ENCODE results near the gene CRYBA1.

The CRYBA1 gene

GRCh38 chr17:29291163-29291752 lies 44.6 kb downstream of the CRYBA1 start:
- Histone ChIP-seq H3K36me3 (replicated peaks; ENCODE audit: insufficient read depth, low read length) (peaks cover 17% of the 10 kb centered on the region), H4K20me1 (ENCODE audit: insufficient read depth, low read length) (peaks cover 56% of the 10 kb centered on the region), H3K9ac (ENCODE audit: low read length) (peak overlapping the region; percentile 79; the same call in 1 of the 2 replicates), H3F3A (ENCODE audit: insufficient read depth, low read length) (peaks cover 30% of the 10 kb centered on the region), H3K79me2 (ENCODE audit: low read length) (peaks cover 74% of the 10 kb centered on the region), H2AFZ (ENCODE audit: low read length) (no peak overlapping the region), H3K27me3 (replicated peaks; ENCODE audit: insufficient read depth, low read length) (no peaks in the 10 kb centered on the region), H3K9me2 (replicated peaks; ENCODE audit: insufficient read depth, low read length) (no peaks in the 10 kb centered on the region), H3K27ac (ENCODE audit: low read length) (no peak overlapping the region), H3K4me1 (ENCODE audit: low read length) (peaks cover 11% of the 10 kb centered on the region; the same call in 1 of the 2 replicates), H3K4me3 (ENCODE audit: low read length) (peak overlapping the region; percentile 85), H3K9me3 (replicated peaks; ENCODE audit: insufficient read depth, low read length) (no peaks in the 10 kb centered on the region), H3K4me2 (ENCODE audit: low read depth, low read length) (peak overlapping the region; percentile 84)
- DNase-seq, result peak; percentile 73
- TF ChIP-seq CTCF (IDR thresholded peaks at IDR 0.05; ENCODE audit: low read length) (peak; percentile 68), EZH2phosphoT487 (IDR thresholded peaks at IDR 0.05; ENCODE audit: low read length) (no peak)

- no peak overlapping the region for H2AFZ ChIP-seq (ENCODE audit: low read length)
- H3K9me2 ChIP-seq (replicated peaks; ENCODE audit: insufficient read depth, low read length), result no peaks in the 10 kb centered on the region
- peak; percentile 50 for DNase-seq
- peak overlapping the region; percentile 92 for H3K9ac ChIP-seq (ENCODE audit: low read length)
- H3F3A ChIP-seq (ENCODE audit: insufficient read depth, low read length), result peaks cover 30% of the 10 kb centered on the region
- H3K4me3 ChIP-seq (ENCODE audit: low read length), result peak overlapping the region; percentile 90
- H3K79me2 ChIP-seq (ENCODE audit: low read length), result peaks cover 63% of the 10 kb centered on the region
- H4K20me1 ChIP-seq (ENCODE audit: insufficient read depth, low read length), result peaks cover 45% of the 10 kb centered on the region
- no peaks in the 10 kb centered on the region for H3K27me3 ChIP-seq (replicated peaks; ENCODE audit: insufficient read depth, low read length)
- peak overlapping the region; percentile 78; the same call in 1 of the 2 replicates for H3K27ac ChIP-seq (ENCODE audit: low read length)
- H3K9me3 ChIP-seq (replicated peaks; ENCODE audit: insufficient read depth, low read length), result no peaks in the 10 kb centered on the region
- H3K36me3 ChIP-seq (replicated peaks; ENCODE audit: insufficient read depth, low read length), result peaks cover 7% of the 10 kb centered on the region
- peaks cover 11% of the 10 kb centered on the region; the same call in 1 of the 2 replicates for H3K4me1 ChIP-seq (ENCODE audit: low read length)
- H3K4me2 ChIP-seq (ENCODE audit: low read depth, low read length), result peak overlapping the region; percentile 84
- no peak for TF ChIP-seq CTCF (IDR thresholded peaks at IDR 0.05; ENCODE audit: low read length)
- no peak for TF ChIP-seq EZH2 (optimal IDR thresholded peaks at IDR 0.05; ENCODE audit: low read depth, low read length)
- no peak for TF ChIP-seq EZH2phosphoT487 (IDR thresholded peaks at IDR 0.05; ENCODE audit: low read length)
These were observed 45.7 kb downstream of the CRYBA1 start for GRCh38 chr17:29292071-29292991.

GRCh38 chr17:29292992-29293889 lies 46.6 kb downstream of the CRYBA1 start:
- H3K36me3 ChIP-seq (replicated peaks; ENCODE audit: insufficient read depth, low read length), result peaks cover 3% of the 10 kb centered on the region; the same call in 1 of the 2 replicates
- H2AFZ ChIP-seq (ENCODE audit: low read length), result no peak overlapping the region
- TF ChIP-seq CTCF (IDR thresholded peaks at IDR 0.05; ENCODE audit: low read length), result no peak
- no peak for TF ChIP-seq EZH2phosphoT487 (IDR thresholded peaks at IDR 0.05; ENCODE audit: low read length)
- no peak for TF ChIP-seq EZH2 (optimal IDR thresholded peaks at IDR 0.05; ENCODE audit: low read depth, low read length)
- H3F3A ChIP-seq (ENCODE audit: insufficient read depth, low read length), result peaks cover 30% of the 10 kb centered on the region
- no peaks in the 10 kb centered on the region for H3K9me3 ChIP-seq (replicated peaks; ENCODE audit: insufficient read depth, low read length)
- H3K27me3 ChIP-seq (replicated peaks; ENCODE audit: insufficient read depth, low read length), result no peaks in the 10 kb centered on the region
- H3K4me1 ChIP-seq (ENCODE audit: low read length), result peaks cover 7% of the 10 kb centered on the region; the same call in 1 of the 2 replicates
- peak overlapping the region; percentile 43; the same call in 1 of the 2 replicates for H3K4me2 ChIP-seq (ENCODE audit: low read depth, low read length)
- peak; percentile 44 for DNase-seq
- peak overlapping the region; percentile 92 for H3K9ac ChIP-seq (ENCODE audit: low read length)
- peaks cover 36% of the 10 kb centered on the region for H4K20me1 ChIP-seq (ENCODE audit: insufficient read depth, low read length)
- peak overlapping the region; percentile 90 for H3K4me3 ChIP-seq (ENCODE audit: low read length)
- H3K9me2 ChIP-seq (replicated peaks; ENCODE audit: insufficient read depth, low read length), result no peaks in the 10 kb centered on the region
- peaks cover 54% of the 10 kb centered on the region for H3K79me2 ChIP-seq (ENCODE audit: low read length)
- H3K27ac ChIP-seq (ENCODE audit: low read length), result peak overlapping the region; percentile 78
